OCI-LY1 (cell line): ENCODE data around the gene ZNF683.
A peak's percentile ranks its signal among the peaks of the same experiment; 100 is the strongest.

ENCODE experiments used
- H2AFZ ChIP-seq: fragments of 200-600 bp; sonication (generic), shearing (Covaris generic); 2 replicates; pipeline ENCODE4 v1.6.0; 2014; ENCODE audit warnings: antibody characterized with exemption, mild to moderate bottlenecking, low read length
- H3F3A ChIP-seq: fragments of 200-600 bp; sonication (generic), shearing (Covaris generic); 2 replicates; pipeline ENCODE4 v1.6.0; 2014; ENCODE audit warnings: mild to moderate bottlenecking, antibody characterized with exemption, low read length, moderate library complexity; ENCODE audit not compliant: insufficient read depth
- H3K27ac ChIP-seq: fragments of 200-600 bp; sonication (generic); 2 replicates; pipeline ENCODE4 v1.5.1; 2014; ENCODE audit warnings: low read length, mixed run types, mild to moderate bottlenecking, low read depth; ENCODE audit not compliant: poor library complexity, severe bottlenecking
- H3K27me3 ChIP-seq: fragments of 200-600 bp; sonication (generic); 2 replicates; pipeline ENCODE4 v1.6.0; 2014; ENCODE audit warnings: antibody characterized with exemption, mild to moderate bottlenecking, low read length, moderate library complexity; ENCODE audit not compliant: insufficient read depth
- H3K36me3 ChIP-seq: fragments of 200-600 bp; sonication (generic); 2 replicates; pipeline ENCODE4 v1.6.1; 2014; ENCODE audit warnings: mild to moderate bottlenecking, antibody characterized with exemption, low read length, moderate library complexity, mixed read lengths; ENCODE audit not compliant: insufficient read depth
- H3K4me1 ChIP-seq: fragments of 200-600 bp; sonication (generic); 2 replicates; pipeline ENCODE4 v1.5.1; 2014; ENCODE audit warnings: mild to moderate bottlenecking, low read length, moderate library complexity; ENCODE audit not compliant: insufficient read depth, severe bottlenecking
- H3K4me2 ChIP-seq: fragments of 200-600 bp; sonication (generic), shearing (Covaris generic); 2 replicates; pipeline ENCODE4 v1.6.1; 2014; ENCODE audit warnings: low read length
- H3K4me3 ChIP-seq: fragments of 200-600 bp; sonication (generic); 2 replicates; pipeline ENCODE4 v1.5.1; 2014; ENCODE audit warnings: low read length, low read depth, mild to moderate bottlenecking, mixed read lengths; ENCODE audit not compliant: poor library complexity, severe bottlenecking
- H3K79me2 ChIP-seq: fragments of 200-600 bp; shearing (Covaris generic); 2 replicates; pipeline ENCODE4 v1.6.1; 2016; ENCODE audit warnings: mixed run types, low read length, mixed read lengths; ENCODE audit not compliant: insufficient read depth
- H3K9ac ChIP-seq: fragments of 200-600 bp; sonication (generic), shearing (Covaris generic); 2 replicates; pipeline ENCODE4 v1.6.1; 2014; ENCODE audit warnings: mild to moderate bottlenecking, low read length, mixed read lengths
- H3K9me2 ChIP-seq: fragments of 200-600 bp; sonication (generic), shearing (Covaris generic); 2 replicates; pipeline ENCODE4 v1.6.1; 2014; ENCODE audit warnings: low read depth, mild to moderate bottlenecking, low read length, mixed read lengths
- H3K9me3 ChIP-seq: fragments of 200-600 bp; shearing (Covaris generic); 2 replicates; pipeline ENCODE4 v1.6.1; 2014; ENCODE audit warnings: low read length, mixed read lengths
- H4K20me1 ChIP-seq: fragments of 200-600 bp; sonication (generic), shearing (Covaris generic); 2 replicates; pipeline ENCODE4 v1.6.0; 2016; ENCODE audit warnings: mild to moderate bottlenecking, low read length; ENCODE audit not compliant: insufficient read depth
- EZH2 ChIP-seq: fragments of 200-600 bp; sonication (generic), shearing (Covaris generic); IDR thresholded peaks from 2 replicates; pipeline ENCODE4 v1.8.0; 2017; ENCODE audit warnings: borderline replicate concordance, mixed run types, mild to moderate bottlenecking, antibody characterized with exemption, low read length, moderate library complexity, mixed read lengths
- TF ChIP-seq, protein P1 (sequence below): fragments of 200-600 bp; sonication (generic), shearing (Covaris generic); IDR thresholded peaks from 2 replicates; pipeline ENCODE4 v1.5.1; 2017; ENCODE audit warnings: mild to moderate bottlenecking, antibody characterized with exemption, low read length, moderate library complexity, mixed read lengths

The ZNF683 gene

DNA sequence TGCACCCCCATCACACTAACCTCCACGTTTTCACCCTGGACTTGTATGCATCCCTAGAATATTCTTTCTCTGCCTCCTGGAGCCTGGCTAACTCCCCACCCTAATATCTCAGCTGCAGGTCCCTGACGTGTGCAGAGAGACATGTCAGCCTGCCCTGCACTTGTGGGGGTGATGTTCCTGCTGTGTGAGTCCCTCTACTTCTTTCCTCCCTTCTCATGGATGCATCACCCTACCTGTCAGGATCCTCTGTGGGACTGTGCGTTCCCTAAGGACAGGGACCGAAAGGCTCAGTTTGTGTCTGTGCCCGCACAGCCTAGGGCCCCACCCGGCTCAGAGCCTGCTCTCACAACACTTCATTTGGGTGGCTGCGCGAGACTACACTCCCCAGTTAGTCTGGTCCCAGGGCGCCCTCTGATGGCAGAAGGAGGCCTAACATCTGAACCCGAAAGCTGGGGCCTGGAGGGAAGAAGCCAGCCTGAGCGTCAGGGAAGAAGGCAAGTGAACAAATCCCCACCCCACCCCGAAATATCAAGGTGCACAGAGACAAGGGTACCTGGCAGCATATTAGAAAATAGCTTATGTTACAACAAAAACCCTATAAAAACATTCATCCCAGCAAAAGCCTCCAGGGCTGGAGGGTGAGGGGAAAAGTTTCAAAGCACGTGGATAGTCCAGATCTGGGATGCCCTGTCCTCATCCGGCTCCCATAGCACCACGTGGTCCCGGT lies 51.1 kb downstream of the ZNF683 start:
- Histone ChIP-seq H3K4me2 (peak overlapping the region; percentile 79; the same call in 1 of the 2 replicates), H4K20me1 (no peaks in the 10 kb centered on the region), H3K9me3 (no peaks in the 10 kb centered on the region), H3K27me3 (no peaks in the 10 kb centered on the region), H3K4me1 (peaks cover 47% of the 10 kb centered on the region), H3K9ac (peak overlapping the region; percentile 36; the same call in 1 of the 2 replicates), H2AFZ (no peak overlapping the region), H3K36me3 (peaks cover 49% of the 10 kb centered on the region), H3F3A (no peaks in the 10 kb centered on the region; the same call in 1 of the 2 replicates), H3K27ac (peak overlapping the region; percentile 97), H3K9me2 (no peaks in the 10 kb centered on the region), H3K79me2 (peaks cover 16% of the 10 kb centered on the region), H3K4me3 (no peak overlapping the region)
- TF ChIP-seq, protein P1, sequence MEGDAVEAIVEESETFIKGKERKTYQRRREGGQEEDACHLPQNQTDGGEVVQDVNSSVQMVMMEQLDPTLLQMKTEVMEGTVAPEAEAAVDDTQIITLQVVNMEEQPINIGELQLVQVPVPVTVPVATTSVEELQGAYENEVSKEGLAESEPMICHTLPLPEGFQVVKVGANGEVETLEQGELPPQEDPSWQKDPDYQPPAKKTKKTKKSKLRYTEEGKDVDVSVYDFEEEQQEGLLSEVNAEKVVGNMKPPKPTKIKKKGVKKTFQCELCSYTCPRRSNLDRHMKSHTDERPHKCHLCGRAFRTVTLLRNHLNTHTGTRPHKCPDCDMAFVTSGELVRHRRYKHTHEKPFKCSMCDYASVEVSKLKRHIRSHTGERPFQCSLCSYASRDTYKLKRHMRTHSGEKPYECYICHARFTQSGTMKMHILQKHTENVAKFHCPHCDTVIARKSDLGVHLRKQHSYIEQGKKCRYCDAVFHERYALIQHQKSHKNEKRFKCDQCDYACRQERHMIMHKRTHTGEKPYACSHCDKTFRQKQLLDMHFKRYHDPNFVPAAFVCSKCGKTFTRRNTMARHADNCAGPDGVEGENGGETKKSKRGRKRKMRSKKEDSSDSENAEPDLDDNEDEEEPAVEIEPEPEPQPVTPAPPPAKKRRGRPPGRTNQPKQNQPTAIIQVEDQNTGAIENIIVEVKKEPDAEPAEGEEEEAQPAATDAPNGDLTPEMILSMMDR, result peak; percentile 96
- TF ChIP-seq EZH2, result no peak

DNA sequence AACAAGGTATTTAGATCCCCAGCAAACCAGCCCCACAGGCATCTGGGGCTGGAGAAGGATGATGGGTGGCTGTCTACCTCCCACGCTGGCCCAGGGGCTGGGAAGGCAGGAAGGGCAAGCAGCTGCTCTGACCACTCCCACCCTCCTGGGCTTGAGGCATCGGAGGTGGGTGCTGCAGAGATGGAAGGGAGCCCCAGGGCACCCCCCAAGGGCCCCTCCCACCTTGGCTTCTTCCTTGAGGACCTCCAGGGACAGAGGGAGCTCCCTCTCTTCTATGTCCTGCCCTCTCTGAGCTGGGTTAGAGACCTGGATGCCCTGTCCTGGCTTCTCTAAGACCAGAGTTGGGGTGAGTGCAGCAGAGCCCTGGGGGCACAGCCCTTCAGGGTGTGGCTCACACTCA lies 51.7 kb downstream of the ZNF683 start:
- Histone ChIP-seq H3K27me3 (no peaks in the 10 kb centered on the region), H3K9ac (no peak overlapping the region; the same call in 1 of the 2 replicates), H3K4me1 (peaks cover 53% of the 10 kb centered on the region), H3F3A (no peaks in the 10 kb centered on the region; the same call in 1 of the 2 replicates), H3K79me2 (peaks cover 16% of the 10 kb centered on the region), H3K36me3 (peaks cover 49% of the 10 kb centered on the region), H3K9me2 (no peaks in the 10 kb centered on the region), H3K4me3 (no peak overlapping the region), H2AFZ (no peak overlapping the region), H3K9me3 (no peaks in the 10 kb centered on the region), H3K27ac (peak overlapping the region; percentile 97), H4K20me1 (no peaks in the 10 kb centered on the region), H3K4me2 (peak overlapping the region; percentile 79)
- TF ChIP-seq EZH2, result no peak

DNA sequence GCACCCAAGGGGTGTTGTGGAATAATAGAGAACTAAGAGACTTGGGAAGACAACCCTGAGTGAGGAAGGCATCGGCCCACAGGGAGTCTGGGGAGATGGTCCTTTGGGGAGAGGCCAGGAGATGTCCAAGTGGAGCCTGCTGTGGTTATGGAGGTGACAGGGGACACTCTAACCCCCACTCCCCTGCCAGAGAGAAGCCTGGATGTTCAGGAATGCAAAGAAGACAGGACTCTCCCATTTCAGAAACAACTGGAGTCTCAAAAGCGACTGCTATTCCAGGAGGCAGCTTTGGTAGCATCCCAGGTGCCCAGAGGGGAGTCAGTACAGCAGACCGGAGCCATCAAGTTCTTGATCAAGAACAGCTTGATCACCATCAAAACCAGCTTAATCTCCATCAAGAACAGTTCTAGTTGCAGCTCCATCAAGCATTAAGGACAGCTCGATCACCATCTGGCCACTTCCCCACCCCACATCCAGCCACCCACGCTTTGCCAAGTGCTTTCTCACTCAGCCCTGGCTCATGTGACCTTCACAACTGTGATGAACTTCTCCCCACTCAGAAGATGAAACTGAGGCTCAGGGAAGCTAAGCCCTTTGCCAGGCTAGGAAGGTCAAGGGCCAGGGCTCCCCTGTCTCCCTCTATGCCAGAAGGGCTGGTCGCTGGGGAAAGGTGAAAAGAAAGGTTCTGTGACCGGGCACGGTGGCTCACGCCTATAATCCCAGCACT lies 54.0 kb downstream of the ZNF683 start:
- Histone ChIP-seq H2AFZ (no peak overlapping the region), H3K36me3 (peaks cover 40% of the 10 kb centered on the region), H3K9ac (peak overlapping the region; percentile 92), H4K20me1 (no peaks in the 10 kb centered on the region), H3K4me1 (peaks cover 72% of the 10 kb centered on the region), H3K27ac (peak overlapping the region; percentile 97), H3K4me3 (peak overlapping the region; percentile 84), H3F3A (no peaks in the 10 kb centered on the region; the same call in 1 of the 2 replicates), H3K9me2 (no peaks in the 10 kb centered on the region), H3K27me3 (no peaks in the 10 kb centered on the region), H3K4me2 (peak overlapping the region; percentile 79), H3K9me3 (no peaks in the 10 kb centered on the region), H3K79me2 (peaks cover 16% of the 10 kb centered on the region)
- TF ChIP-seq, protein P1, result no peak
- no peak for TF ChIP-seq EZH2
